HCT116 (cell line): Measurements from ENCODE around the gene MYO7A. TPM values are rescaled to one million over a fixed set of nuclear protein-coding genes. Genes with fewer than 3 reads are reported as not detected.

Experiments
- ATAC-seq: fragments of 200-7000 bp; cut with Tn5 transposase; 2 replicates; pipeline ENCODE4 v1.9.1; 2020; ENCODE audit warnings: mild to moderate bottlenecking, moderate library complexity
- BruUV-seq: library from RNA; stranded (reverse); fragments of 400-500 nt; replicated peaks from 2 replicates; lab custom pipeline; 2021; lab: Mats Ljungman, UMichigan
- CTCF ChIA-PET: fragments of 300-600 bp; sonication (Branson Sonifier 250); formaldehyde crosslinking; loops from one replicate; lab custom pipeline; 2021; ENCODE audit warnings: antibody characterized with exemption; lab: Charles Lee
- POLR2A ChIA-PET: fragments of 300-600, 350-600 bp; sonication (Branson Sonifier 250); formaldehyde crosslinking; loops from one replicate; lab custom pipeline; 2021; ENCODE audit warnings: antibody characterized with exemption; lab: Charles Lee
- RAD21 ChIA-PET, 2 experiments: fragments of 300-600 bp; sonication (Branson Sonifier 250); formaldehyde crosslinking; loops; one replicate each; lab custom pipeline; 2023; ENCODE audit warnings: low total read pairs in 2 of 2; ENCODE audit not compliant: uncharacterized antibody in 2 of 2, unreplicated experiment in 2 of 2, low non-redundant PET in 1 of 2; lab: Charles Lee
- DNase-seq: peaks from one replicate; pipeline ENCODE4 v3.0.0-alpha.2; 2010; ENCODE audit warnings: low read depth, low spot score
- H2AFZ ChIP-seq: fragments of 200-600 bp; shearing (Covaris generic), sonication (generic); 2 replicates; pipeline ENCODE4 v1.6.1; 2017; ENCODE audit warnings: low read depth, mixed run types, mixed read lengths, antibody characterized with exemption, low read length; ENCODE audit not compliant: poor library complexity, severe bottlenecking
- H3K27ac ChIP-seq: 2 replicates; pipeline ENCODE4 v1.5.1; 2012; ENCODE audit warnings: low read depth, low read length
- H3K27me3 ChIP-seq: fragments of 200-600 bp; sonication (generic); 2 replicates; pipeline ENCODE4 v1.6.1; 2016; ENCODE audit warnings: mixed run types, low read length, mixed read lengths; ENCODE audit not compliant: insufficient read depth
- H3K36me3 ChIP-seq, 2 experiments: fragments of 200-500 bp in 1 of 2; fragments of 200-600 bp in 1 of 2; sonication (Bioruptor generic) in 1 of 2; sonication (generic) in 1 of 2; 2 replicates each; pipeline versions ENCODE4 v1.5.1 to v1.6.1; 2014 to 2016; ENCODE audit warnings: low read length in 2 of 2, inconsistent platforms in 1 of 2, mixed read lengths in 1 of 2, mixed run types in 1 of 2; ENCODE audit not compliant: insufficient read depth in 2 of 2, control insufficient read depth in 1 of 2
- H3K4me1 ChIP-seq, 2 experiments: fragments of 200-600 bp in 1 of 2; sonication (generic) in 1 of 2; 2 replicates each; pipeline versions ENCODE4 v1.5.1 to v1.6.1; 2012 to 2017; ENCODE audit warnings: low read length in 2 of 2, inconsistent platforms in 1 of 2, mild to moderate bottlenecking in 1 of 2, mixed read lengths in 1 of 2, mixed run types in 1 of 2, moderate library complexity in 1 of 2; ENCODE audit not compliant: insufficient read depth in 2 of 2, control insufficient read depth in 1 of 2
- H3K4me2 ChIP-seq: fragments of 200-600 bp; sonication (generic); 2 replicates; pipeline ENCODE4 v1.6.1; 2017; ENCODE audit warnings: mixed run types, low read length, mixed read lengths
- H3K4me3 ChIP-seq, 2 experiments: fragments of 200-600 bp in 1 of 2; sonication (generic) in 1 of 2; replicated peaks in 1 of 2; 2 replicates each; pipeline ENCODE4 v1.5.1; 2011 to 2016; ENCODE audit warnings: low read length in 2 of 2, control low read depth in 1 of 2, low read depth in 1 of 2, mild to moderate bottlenecking in 1 of 2, mixed read lengths in 1 of 2, mixed run types in 1 of 2
- H3K79me2 ChIP-seq: fragments of 200-600 bp; sonication (generic); 2 replicates; pipeline ENCODE4 v1.6.1; 2017; ENCODE audit warnings: mild to moderate bottlenecking, mixed run types, low read length, moderate library complexity, mixed read lengths; ENCODE audit not compliant: insufficient read depth
- H3K9ac ChIP-seq: fragments of 200-600 bp; sonication (generic); 2 replicates; pipeline ENCODE4 v1.6.1; 2016; ENCODE audit warnings: low read length, mixed read lengths
- H3K9me2 ChIP-seq: fragments of 200-600 bp; sonication (generic), shearing (Covaris generic); 2 replicates; pipeline ENCODE4 v1.6.1; 2017; ENCODE audit warnings: mixed run types, mild to moderate bottlenecking, moderate library complexity; ENCODE audit not compliant: insufficient read depth
- H3K9me3 ChIP-seq, 2 experiments: fragments of 200-500 bp in 1 of 2; fragments of 200-600 bp in 1 of 2; sonication (Bioruptor generic) in 1 of 2; sonication (generic) in 1 of 2; 2 replicates each; pipeline ENCODE4 v1.6.1; 2014 to 2017; ENCODE audit warnings: low read length in 2 of 2, mixed read lengths in 2 of 2, inconsistent platforms in 1 of 2, low read depth in 1 of 2, mild to moderate bottlenecking in 1 of 2, mixed run types in 1 of 2, moderate library complexity in 1 of 2; ENCODE audit not compliant: control insufficient read depth in 1 of 2, insufficient read depth in 1 of 2
- H4K20me1 ChIP-seq: fragments of 200-600 bp; sonication (generic), shearing (Covaris generic); 2 replicates; pipeline ENCODE4 v1.6.1; 2017; ENCODE audit warnings: mixed run types, mild to moderate bottlenecking, moderate library complexity; ENCODE audit not compliant: insufficient read depth
- ATF3 ChIP-seq: IDR thresholded peaks from 2 replicates; pipeline ENCODE4 v1.6.1; 2012
- CBX3 ChIP-seq: IDR thresholded peaks from 2 replicates; pipeline ENCODE4 v1.6.1; 2012; ENCODE audit warnings: low read depth
- ELF1 ChIP-seq: IDR thresholded peaks from 2 replicates; pipeline ENCODE4 v1.6.1; 2012; ENCODE audit warnings: low read depth, borderline replicate concordance
- EZH2phosphoT487 ChIP-seq: fragments of 200-600 bp; IDR thresholded peaks from 2 replicates; pipeline ENCODE4 v1.6.1; 2018; ENCODE audit warnings: antibody characterized with exemption, borderline replicate concordance
- FOSL1 ChIP-seq: IDR thresholded peaks from 2 replicates; pipeline ENCODE4 v1.6.1; 2012; ENCODE audit warnings: low read depth
- JUND ChIP-seq: IDR thresholded peaks from 2 replicates; pipeline ENCODE4 v1.6.1; 2012
- POLR2A ChIP-seq: IDR thresholded peaks from 2 replicates; pipeline ENCODE4 v1.7.0; 2011; ENCODE audit warnings: borderline replicate concordance; ENCODE audit not compliant: insufficient read depth, insufficient read length; ENCODE audit errors: extremely low read depth
- POLR2AphosphoS5 ChIP-seq: IDR thresholded peaks from 2 replicates; pipeline ENCODE4 v1.6.1; 2011; ENCODE audit warnings: mild to moderate bottlenecking, low read depth, low read length, moderate library complexity
- RAD21 ChIP-seq: IDR thresholded peaks from 2 replicates; pipeline ENCODE4 v1.6.1; 2012; ENCODE audit warnings: low read depth, mild to moderate bottlenecking
- SRF ChIP-seq: IDR thresholded peaks from 2 replicates; pipeline ENCODE4 v1.6.1; 2012; ENCODE audit warnings: low read depth
- ZBTB33 ChIP-seq: IDR thresholded peaks from 2 replicates; pipeline ENCODE4 v1.6.1; 2011; ENCODE audit warnings: mild to moderate bottlenecking, low read length, moderate library complexity; ENCODE audit not compliant: insufficient replicate concordance; ENCODE audit errors: extremely low read depth
- ZNF274 ChIP-seq: fragments of 200-500 bp; sonication (Bioruptor generic); IDR thresholded peaks from 2 replicates; pipeline ENCODE4 v1.6.1; 2014; ENCODE audit warnings: mild to moderate bottlenecking, low read depth, low read length, inconsistent platforms
- intact Hi-C: fragments of 100-400 bp; cut with micrococcal nuclease; formaldehyde crosslinking; loops from 2 replicates; pipeline ENCODE4 v1.10.0; 2022
- total RNA-seq: library from RNA; stranded (reverse); gene quantifications from one replicate; pipeline ENCODE4 v1.2.1, GENCODE V29; 2021; ENCODE audit not compliant: unreplicated experiment
- TF ChIP-seq, protein P1 (sequence below): IDR thresholded peaks from 2 replicates; pipeline ENCODE4 v1.6.1; 2012; ENCODE audit warnings: low read depth

Gene MYO7A
- total RNA-seq, 1 experiment from 2014 or later, result 1.8 TPM

- no peak overlapping the region for H3K4me2 ChIP-seq
- TF ChIP-seq ZNF274 (no peak), POLR2A (no peak)
- TF ChIP-seq, all 23 proteins: peak for 0
- Histone ChIP-seq H3K79me2 (no peaks in the 10 kb centered on the region), H4K20me1 (no peaks in the 10 kb centered on the region), H3K27ac (no peak overlapping the region), H3K9me3 (no peaks in the 10 kb centered on the region), H3K27me3 (no peaks in the 10 kb centered on the region), H3K36me3 (no peaks in the 10 kb centered on the region), H2AFZ (no peak overlapping the region), H3K4me3 (no peak overlapping the region), H3K9me2 (no peaks in the 10 kb centered on the region), H3K9ac (no peak overlapping the region), H3K4me1 (no peaks in the 10 kb centered on the region)
- ATAC-seq, result no peak
- ChIA-PET CTCF (no interaction called here), POLR2A (no interaction called here), RAD21 (no interaction called here)
- BruUV-seq, result no TSS peak
- intact Hi-C loops, result no loop called here
- no peak for DNase-seq
Observed at GRCh38 chr11:77154381-77155081, 26.5 kb downstream of the MYO7A start.

DNA sequence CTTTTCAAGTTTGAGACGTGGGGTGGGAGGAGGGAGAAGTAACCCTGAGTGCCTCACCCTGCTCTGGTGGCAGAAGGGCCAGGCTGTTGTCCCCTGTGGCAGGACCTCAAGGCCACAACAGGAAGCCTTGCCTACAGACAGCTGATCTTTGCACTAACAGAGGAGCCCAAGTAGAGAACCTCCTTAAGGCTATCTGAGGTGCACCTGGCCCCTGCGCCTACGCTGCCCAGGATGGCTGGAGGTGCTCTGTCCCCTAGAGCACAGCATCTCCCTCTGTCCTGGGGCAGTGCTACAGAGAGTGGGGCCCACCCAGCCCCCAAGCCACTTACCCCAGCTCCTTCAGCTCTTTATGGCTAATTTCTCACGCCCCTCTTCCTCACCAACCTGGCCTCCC lies 27.0 kb downstream of the MYO7A start:
- BruUV-seq, result no TSS peak
- DNase-seq, result no peak
- POLR2A ChIA-PET, result no interaction called here
- H3K9me2 ChIP-seq, result no peaks in the 10 kb centered on the region
- H3K27ac ChIP-seq, result no peak overlapping the region
- H3K9me3 ChIP-seq, result no peaks in the 10 kb centered on the region
- H3K4me1 ChIP-seq, result no peaks in the 10 kb centered on the region
- no peak for ATAC-seq
- no peak overlapping the region for H3K4me2 ChIP-seq
- H2AFZ ChIP-seq, result no peak overlapping the region
- H3K9ac ChIP-seq, result no peak overlapping the region
- no peaks in the 10 kb centered on the region for H3K27me3 ChIP-seq
- H3K4me3 ChIP-seq, result no peak overlapping the region
- no peaks in the 10 kb centered on the region for H3K36me3 ChIP-seq
- no peaks in the 10 kb centered on the region for H3K79me2 ChIP-seq
- no peaks in the 10 kb centered on the region for H4K20me1 ChIP-seq
- TF ChIP-seq ZBTB33 (no peak), POLR2AphosphoS5 (no peak), CBX3 (no peak), SRF (no peak), RAD21 (no peak), ATF3 (no peak), FOSL1 (no peak), JUND (no peak), EZH2phosphoT487 (no peak), ELF1 (no peak)
- TF ChIP-seq, protein P1, sequence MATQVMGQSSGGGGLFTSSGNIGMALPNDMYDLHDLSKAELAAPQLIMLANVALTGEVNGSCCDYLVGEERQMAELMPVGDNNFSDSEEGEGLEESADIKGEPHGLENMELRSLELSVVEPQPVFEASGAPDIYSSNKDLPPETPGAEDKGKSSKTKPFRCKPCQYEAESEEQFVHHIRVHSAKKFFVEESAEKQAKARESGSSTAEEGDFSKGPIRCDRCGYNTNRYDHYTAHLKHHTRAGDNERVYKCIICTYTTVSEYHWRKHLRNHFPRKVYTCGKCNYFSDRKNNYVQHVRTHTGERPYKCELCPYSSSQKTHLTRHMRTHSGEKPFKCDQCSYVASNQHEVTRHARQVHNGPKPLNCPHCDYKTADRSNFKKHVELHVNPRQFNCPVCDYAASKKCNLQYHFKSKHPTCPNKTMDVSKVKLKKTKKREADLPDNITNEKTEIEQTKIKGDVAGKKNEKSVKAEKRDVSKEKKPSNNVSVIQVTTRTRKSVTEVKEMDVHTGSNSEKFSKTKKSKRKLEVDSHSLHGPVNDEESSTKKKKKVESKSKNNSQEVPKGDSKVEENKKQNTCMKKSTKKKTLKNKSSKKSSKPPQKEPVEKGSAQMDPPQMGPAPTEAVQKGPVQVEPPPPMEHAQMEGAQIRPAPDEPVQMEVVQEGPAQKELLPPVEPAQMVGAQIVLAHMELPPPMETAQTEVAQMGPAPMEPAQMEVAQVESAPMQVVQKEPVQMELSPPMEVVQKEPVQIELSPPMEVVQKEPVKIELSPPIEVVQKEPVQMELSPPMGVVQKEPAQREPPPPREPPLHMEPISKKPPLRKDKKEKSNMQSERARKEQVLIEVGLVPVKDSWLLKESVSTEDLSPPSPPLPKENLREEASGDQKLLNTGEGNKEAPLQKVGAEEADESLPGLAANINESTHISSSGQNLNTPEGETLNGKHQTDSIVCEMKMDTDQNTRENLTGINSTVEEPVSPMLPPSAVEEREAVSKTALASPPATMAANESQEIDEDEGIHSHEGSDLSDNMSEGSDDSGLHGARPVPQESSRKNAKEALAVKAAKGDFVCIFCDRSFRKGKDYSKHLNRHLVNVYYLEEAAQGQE, result no peak
- intact Hi-C loops, result no loop called here
- RAD21 ChIA-PET, result no interaction called here
- CTCF ChIA-PET, result no interaction called here
